HG03575 (cell line): ENCODE measurements around the gene ERBB2.
"Not testable (repeated sequence)": the region's sequence is repeated elsewhere in the genome, so short reads cannot be mapped to it uniquely, and the experiment has no call there.

Experiments
- ATAC-seq: cut with Tn5 transposase; IDR thresholded peaks from one replicate; pipeline ENCODE4 v1.9.1; 2021; ENCODE audit not compliant: unreplicated experiment, insufficient number of reproducible peaks, low FRiP score; ENCODE audit errors: extremely low read depth

Gene ERBB2

GRCh38 chr17:39716073-39716818, 16.4 kb downstream of the ERBB2 start:
- ATAC-seq, result no peak

GRCh38 chr17:39716879-39717536, 17.1 kb downstream of the ERBB2 start:
- ATAC-seq, result no peak

GRCh38 chr17:39717660-39718059, 17.8 kb downstream of the ERBB2 start:
- no peak for ATAC-seq

- ATAC-seq, result no peak
These were observed 19.9 kb downstream of the ERBB2 start for GRCh38 chr17:39719563-39720355.

GRCh38 chr17:39722104-39722503, 22.2 kb downstream of the ERBB2 start:
- no peak for ATAC-seq

GRCh38 chr17:39722965-39723848, 23.3 kb downstream of the ERBB2 start:
- no peak for ATAC-seq

GRCh38 chr17:39724731-39725130, 24.9 kb downstream of the ERBB2 start:
- ATAC-seq, result no peak

GRCh38 chr17:39725923-39726322, 26.1 kb downstream of the ERBB2 start:
- not testable (repeated sequence) for ATAC-seq

- no peak for ATAC-seq
These were observed 26.8 kb downstream of the ERBB2 start for GRCh38 chr17:39726617-39727016.

GRCh38 chr17:39727556-39727955, 27.7 kb downstream of the ERBB2 start:
- ATAC-seq, result no peak

GRCh38 chr17:39729280-39729851, 29.5 kb downstream of the ERBB2 start:
- ATAC-seq, result no peak

- ATAC-seq, result no peak
These were observed 30.4 kb downstream of the ERBB2 start, which contains the start of gene MIEN1 for GRCh38 chr17:39730095-39730921. MIEN1 (minus strand) TSS chr17:39730532; CDS start chr17:39730495, 37 bp downstream.

- no peak for ATAC-seq
These were observed 32.7 kb downstream of the ERBB2 start for GRCh38 chr17:39732586-39732985.

- no peak for ATAC-seq
These were observed 36.0 kb downstream of the ERBB2 start for GRCh38 chr17:39735882-39736281.

- no peak for ATAC-seq
These were observed 36.7 kb downstream of the ERBB2 start for GRCh38 chr17:39736319-39737165.

- ATAC-seq, result no peak
These were observed 37.4 kb downstream of the ERBB2 start for GRCh38 chr17:39737206-39737759.
